GM12872 (cell line): ENCODE measurements around the gene IP6K1.

Experiments
- CTCF ChIP-seq: IDR thresholded peaks from 3 replicates; pipeline ENCODE4 v1.5.1; 2011; ENCODE audit warnings: low read depth, mild to moderate bottlenecking, low read length, moderate library complexity; ENCODE audit not compliant: insufficient read depth

Gene IP6K1

GRCh38 chr3:49763981-49764380, 22.4 kb downstream of the IP6K1 start:
- TF ChIP-seq CTCF: no peak

GRCh38 chr3:49761661-49762060, 24.7 kb downstream of the IP6K1 start:
- no peak for TF ChIP-seq CTCF

GRCh38 chr3:49759226-49759625, 27.1 kb downstream of the IP6K1 start:
- no peak for TF ChIP-seq CTCF

GRCh38 chr3:49757197-49757596, 29.1 kb downstream of the IP6K1 start:
- TF ChIP-seq CTCF: no peak

GRCh38 chr3:49756036-49756435, 30.3 kb downstream of the IP6K1 start:
- no peak for TF ChIP-seq CTCF

- TF ChIP-seq CTCF: no peak
Measured at GRCh38 chr3:49754536-49754935, 31.8 kb downstream of the IP6K1 start.

GRCh38 chr3:49751501-49751900, 34.8 kb downstream of the IP6K1 start:
- no peak for TF ChIP-seq CTCF

GRCh38 chr3:49750056-49750455, 36.3 kb downstream of the IP6K1 start:
- no peak for TF ChIP-seq CTCF
